OCI-LY3 (cell line): Measurements from ENCODE around the gene ASCL5.

Experiments used
- CTCF ChIP-seq: fragments of 200-600, 300-600 bp; sonication (generic); IDR thresholded peaks from 2 replicates; pipeline ENCODE4 v1.5.1; 2014; ENCODE audit warnings: antibody characterized with exemption, low read length, low read depth
- EZH2phosphoT487 ChIP-seq: fragments of 200-600 bp; shearing (Covaris generic); IDR thresholded peaks from 2 replicates; pipeline ENCODE4 v1.6.1; 2018; ENCODE audit warnings: antibody characterized with exemption, mixed run types, low read depth

- TF ChIP-seq CTCF (no peak), EZH2phosphoT487 (no peak)
Measured at GRCh38 chr1:201146626-201147390, 19.8 kb upstream of the ASCL5 start.
